HG02885 (cell line): ENCODE results near the gene PLEKHA1.

Source experiments
- ATAC-seq: cut with Tn5 transposase; IDR thresholded peaks from one replicate; pipeline ENCODE4 v1.9.1; 2021; ENCODE audit warnings: mild to moderate bottlenecking; ENCODE audit not compliant: unreplicated experiment, poor library complexity

Gene PLEKHA1

GRCh38 chr10:122455376-122456079 lies 81.0 kb downstream of the PLEKHA1 start:
- ATAC-seq: no peak

- no peak for ATAC-seq
Observed at GRCh38 chr10:122457934-122458333, 83.4 kb downstream of the PLEKHA1 start.

GRCh38 chr10:122458693-122459092 lies 84.2 kb downstream of the PLEKHA1 start:
- no peak for ATAC-seq

GRCh38 chr10:122459561-122460273 lies 85.2 kb downstream of the PLEKHA1 start:
- ATAC-seq: no peak

GRCh38 chr10:122460891-122461293 lies 86.4 kb downstream of the PLEKHA1 start:
- no peak for ATAC-seq

GRCh38 chr10:122461367-122461728 lies 86.8 kb downstream of the PLEKHA1 start, which contains the start of gene HTRA1:
Gene HTRA1, plus strand, starts transcription at chr10:122461553. Its CDS starts 100 bp downstream, at chr10:122461653.
- no peak for ATAC-seq

GRCh38 chr10:122461729-122462532 lies 87.4 kb downstream of the PLEKHA1 start:
- ATAC-seq: no peak

- no peak for ATAC-seq
Observed at GRCh38 chr10:122462533-122463465, 88.3 kb downstream of the PLEKHA1 start.

GRCh38 chr10:122463466-122464249 lies 89.2 kb downstream of the PLEKHA1 start:
- ATAC-seq: no peak

GRCh38 chr10:122464250-122464510 lies 89.7 kb downstream of the PLEKHA1 start:
- ATAC-seq: no peak

GRCh38 chr10:122464586-122464985 lies 90.1 kb downstream of the PLEKHA1 start:
- no peak for ATAC-seq

GRCh38 chr10:122465401-122466040 lies 91.0 kb downstream of the PLEKHA1 start:
- no peak for ATAC-seq

GRCh38 chr10:122466951-122467381 lies 92.5 kb downstream of the PLEKHA1 start:
- no peak for ATAC-seq

- ATAC-seq: no peak
Observed at GRCh38 chr10:122467701-122468100, 93.2 kb downstream of the PLEKHA1 start.

GRCh38 chr10:122468307-122468925 lies 93.9 kb downstream of the PLEKHA1 start:
- no peak for ATAC-seq

GRCh38 chr10:122468926-122469781 lies 94.6 kb downstream of the PLEKHA1 start:
- ATAC-seq: no peak

- ATAC-seq: no peak
Observed at GRCh38 chr10:122469848-122470247, 95.3 kb downstream of the PLEKHA1 start.
